Right cardiac atrium (tissue), 5 donors: ENCODE data around the gene BTNL2. TPM values are rescaled to one million over a fixed set of nuclear protein-coding genes. Genes with fewer than 3 reads are reported as not detected.
A peak's percentile ranks its signal among the peaks of the same experiment; 100 is the strongest.

Experiments used
- ATAC-seq, 2 donors: fragments of 200-7000 bp; cut with Tn5 transposase; one replicate each; pipeline versions ENCODE4 v1.8.0 to v1.9.1; 2020; ENCODE audit warnings: moderate library complexity in 2 of 2, mild to moderate bottlenecking in 1 of 2
- DNase-seq, 3 donors: peaks; one replicate each; pipeline ENCODE4 v3.0.0-alpha.2; 2020
- H3K27ac ChIP-seq: one replicate; pipeline ENCODE4 v1.5.1; 2013; ENCODE audit warnings: mild to moderate bottlenecking, low read length, control low read depth, moderate library complexity
- H3K27me3 ChIP-seq: one replicate; pipeline ENCODE4 v1.6.1; 2013; ENCODE audit not compliant: control insufficient read depth, insufficient read depth
- H3K4me1 ChIP-seq: one replicate; pipeline ENCODE4 v1.6.1; 2013; ENCODE audit warnings: low read length; ENCODE audit not compliant: control insufficient read depth, insufficient read depth
- H3K4me3 ChIP-seq: one replicate; pipeline ENCODE4 v1.5.1; 2013; ENCODE audit warnings: low read length, control low read depth
- H3K9me3 ChIP-seq: one replicate; pipeline ENCODE4 v1.6.1; 2013; ENCODE audit warnings: low read length; ENCODE audit not compliant: control insufficient read depth
- WGBS: extraction: QIAGEN DNeasy Blood & Tissue Kit; methylation state at CpG from one replicate; pipeline ENCODE4 v1.1.7; 2013; 5-methylcytosine and 5-hydroxymethylcytosine counted together
- intact Hi-C, 4 donors: fragments of 100-400 bp; cut with DNase I; formaldehyde crosslinking; loops; one replicate each; pipeline versions ENCODE4 v1.11.0 to v1.14.0; 2022 to 2023
- long read RNA-seq, 4 donors: library from polyadenylated mRNA; unstranded; transcript quantifications; one replicate each; pipeline ENCODE4 v2.0.0, GENCODE V29; 2020 to 2021
- polyA plus RNA-seq: library from polyadenylated mRNA; stranded (reverse); fragments of 200-250 nt; gene quantifications from one replicate; pipeline ENCODE4 v1.2.3, GENCODE V29; 2013
- total RNA-seq, 4 donors: library from RNA; stranded (reverse); fragmentation: NEBNext Ultra II Directional; extraction: Animal tissue kit (Norgen Biotek cat#: 25700); gene quantifications; one replicate each; pipeline ENCODE4 v1.2.1, GENCODE V29; 2021
- donor health status: healthy with polysubstance abuse.
- donor health status: DM: no; HTN: yes; CAD: no.
- donor health status: DM: no; HTN: no; CAD: no.
- donor health status: DM: no; HTN: yes; CAD: no; lungs with severe emphysema.
- donor health status: DM: yes; HTN: yes; CAD: no.

BTNL2 gene
- total RNA-seq (not detected), polyA plus RNA-seq (not detected)
- long read RNA-seq, donor 1, result 0 reads
- long read RNA-seq, donor 2, result 0 reads
- long read RNA-seq, donor 3, result 0 reads
- long read RNA-seq, donor 4, result 0 reads

GRCh38 chr6:32406857-32407256 lies at the start of gene BTNL2:
TSS of gene BTNL2 (minus strand) at chr6:32407181. CDS start at chr6:32407123, 58 bp downstream.
- ATAC-seq (no peak), DNase-seq (no peak)
- Histone ChIP-seq H3K4me3 (no peak within 1 kb of the TSS), H3K4me1 (no peaks in the 10 kb centered on the region), H3K27ac (no peak within 1 kb of the TSS), H3K9me3 (no peaks in the 10 kb centered on the region), H3K27me3 (no peaks in the 10 kb centered on the region)
- WGBS, result 68% methylated on average over 4 of the region's 4 CpGs
- intact Hi-C loops, result no loop called here

- H3K27ac ChIP-seq, result no peak overlapping the region
- H3K4me3 ChIP-seq, result no peak overlapping the region
- DNase-seq, result no peak
- H3K4me1 ChIP-seq, result no peaks in the 10 kb centered on the region
- no peaks in the 10 kb centered on the region for H3K9me3 ChIP-seq
- no peaks in the 10 kb centered on the region for H3K27me3 ChIP-seq
- no peak for ATAC-seq
- intact Hi-C loops, result no loop called here
- WGBS, result 88% methylated on average over 3 of the region's 3 CpGs
Measured at GRCh38 chr6:32449088-32449736, 42.2 kb upstream of the BTNL2 start.

DNA sequence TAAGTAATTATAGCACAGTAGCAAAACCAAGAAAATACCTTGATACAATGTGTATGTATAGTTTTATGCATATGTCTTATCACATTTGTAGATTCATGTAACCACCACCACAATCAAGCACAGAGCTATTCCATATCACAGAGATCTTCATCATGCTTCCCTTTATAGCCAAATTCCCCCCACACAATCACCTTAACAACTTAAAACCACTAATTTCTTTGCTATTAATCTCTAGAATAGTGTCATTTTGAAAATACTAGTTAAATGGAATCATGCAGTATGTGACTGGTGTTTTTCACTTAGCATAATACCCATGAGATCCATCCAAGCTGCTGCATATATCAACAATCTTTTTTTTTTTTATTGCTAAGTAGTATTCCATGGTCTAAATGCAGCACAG lies 41.0 kb upstream of the BTNL2 start:
- H3K4me3 ChIP-seq, result no peak overlapping the region
- DNase-seq (no peak), ATAC-seq (no peak)
- H3K9me3 ChIP-seq, result no peaks in the 10 kb centered on the region
- H3K4me1 ChIP-seq, result no peaks in the 10 kb centered on the region
- no peaks in the 10 kb centered on the region for H3K27me3 ChIP-seq
- intact Hi-C loops, result no loop called here
- no peak overlapping the region for H3K27ac ChIP-seq

DNA sequence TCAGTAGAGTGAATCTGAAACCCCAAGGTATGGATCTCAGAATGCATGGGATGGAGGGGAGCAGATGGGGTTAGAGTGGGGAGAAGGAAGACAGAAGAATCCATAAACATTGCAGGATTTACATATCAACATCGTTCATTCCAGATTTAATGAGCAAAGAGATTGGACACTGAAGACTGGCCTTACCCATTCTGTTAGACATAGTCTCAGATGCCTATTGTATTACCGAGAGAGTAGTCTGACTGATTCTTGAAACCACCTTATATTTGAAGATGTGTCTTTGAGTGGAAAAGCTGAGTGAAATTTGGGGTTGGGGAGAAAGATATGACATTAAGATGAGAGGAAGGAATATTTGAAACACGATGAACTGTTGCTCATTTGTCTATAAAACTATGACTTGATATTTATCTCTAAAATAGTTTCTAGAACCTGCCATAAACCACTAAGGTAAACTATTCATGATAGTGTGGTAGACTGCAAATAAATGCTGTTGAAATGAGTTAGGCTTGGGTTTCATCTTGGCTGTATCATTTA lies 38.4 kb upstream of the BTNL2 start:
- WGBS, result 71% methylated on average over 3 of the region's 3 CpGs

DNA sequence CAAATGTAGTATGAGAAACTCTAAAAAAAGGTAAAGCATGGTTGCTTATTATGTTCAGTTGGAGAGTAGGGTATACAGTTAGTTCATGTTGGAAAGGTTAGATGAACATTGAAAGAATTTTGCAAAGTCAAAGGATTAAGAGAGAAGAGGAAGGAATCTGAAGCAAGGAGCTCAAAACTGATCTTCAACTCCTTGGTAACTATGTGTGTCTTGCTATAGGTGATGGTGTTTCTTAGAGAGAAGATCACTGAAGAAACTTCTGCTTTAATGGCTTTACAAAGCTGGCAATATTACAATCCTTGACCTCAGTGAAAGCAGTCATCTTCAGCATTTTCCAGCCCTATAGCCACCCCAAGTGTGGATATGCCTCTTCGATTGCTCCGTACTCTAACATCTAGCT lies 37.5 kb upstream of the BTNL2 start:
- H3K9me3 ChIP-seq, result no peaks in the 10 kb centered on the region
- no peak for ATAC-seq
- H3K4me3 ChIP-seq, result no peak overlapping the region
- no peak for DNase-seq
- WGBS, result 66% methylated on average over 2 of the region's 2 CpGs
- no peaks in the 10 kb centered on the region for H3K4me1 ChIP-seq
- H3K27me3 ChIP-seq, result no peaks in the 10 kb centered on the region
- intact Hi-C loops, result no loop called here
- no peak overlapping the region for H3K27ac ChIP-seq

More for the DNA sequence above, 38.4 kb upstream of the BTNL2 start:
- no peaks in the 10 kb centered on the region for H3K4me1 ChIP-seq
- H3K9me3 ChIP-seq, result no peaks in the 10 kb centered on the region
- H3K27me3 ChIP-seq, result no peaks in the 10 kb centered on the region
- H3K4me3 ChIP-seq, result no peak overlapping the region
- no peak overlapping the region for H3K27ac ChIP-seq
- DNase-seq (no peak), ATAC-seq (no peak)
- intact Hi-C loops, result no loop called here

DNA sequence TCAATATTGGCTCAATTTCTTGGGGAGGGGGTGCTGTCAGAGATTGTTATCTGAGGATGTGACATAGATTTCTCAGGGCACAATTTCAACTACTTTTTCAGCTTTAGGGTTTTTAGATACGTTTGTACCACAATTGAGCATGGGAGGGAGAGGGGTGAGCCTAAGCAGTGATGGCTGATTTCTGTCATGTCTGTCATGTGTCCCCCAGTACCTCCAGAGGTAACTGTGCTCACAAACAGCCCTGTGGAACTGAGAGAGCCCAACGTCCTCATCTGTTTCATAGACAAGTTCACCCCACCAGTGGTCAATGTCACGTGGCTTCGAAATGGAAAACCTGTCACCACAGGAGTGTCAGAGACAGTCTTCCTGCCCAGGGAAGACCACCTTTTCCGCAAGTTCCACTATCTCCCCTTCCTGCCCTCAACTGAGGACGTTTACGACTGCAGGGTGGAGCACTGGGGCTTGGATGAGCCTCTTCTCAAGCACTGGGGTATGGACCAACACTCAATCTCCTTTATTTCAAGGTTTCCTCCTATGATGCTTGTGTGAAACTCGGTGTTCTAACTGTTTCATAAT lies 36.1 kb upstream of the BTNL2 start:
- intact Hi-C loops, result no loop called here
- 74% methylated on average over 8 of the region's 8 CpGs for WGBS
- Histone ChIP-seq H3K4me3 (no peak overlapping the region), H3K4me1 (no peaks in the 10 kb centered on the region), H3K27ac (no peak overlapping the region), H3K9me3 (no peaks in the 10 kb centered on the region), H3K27me3 (no peaks in the 10 kb centered on the region)
- no peak for DNase-seq
- no peak for ATAC-seq

DNA sequence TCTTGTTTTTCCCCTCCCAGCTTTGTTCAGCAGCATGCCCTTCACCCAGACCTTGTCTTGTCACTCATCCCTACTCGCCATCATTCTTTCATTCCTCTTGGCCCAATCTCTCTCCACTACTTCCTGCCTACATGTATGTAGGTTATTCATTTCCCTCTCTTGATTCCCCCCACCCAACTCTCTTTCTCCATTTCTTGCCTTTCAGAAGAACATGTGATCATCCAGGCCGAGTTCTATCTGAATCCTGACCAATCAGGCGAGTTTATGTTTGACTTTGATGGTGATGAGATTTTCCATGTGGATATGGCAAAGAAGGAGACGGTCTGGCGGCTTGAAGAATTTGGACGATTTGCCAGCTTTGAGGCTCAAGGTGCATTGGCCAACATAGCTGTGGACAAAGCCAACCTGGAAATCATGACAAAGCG lies 35.3 kb upstream of the BTNL2 start:
- no peaks in the 10 kb centered on the region for H3K9me3 ChIP-seq
- 84% methylated on average over 7 of the region's 7 CpGs for WGBS

GRCh38 chr6:32439602-32440214 lies 32.7 kb upstream of the BTNL2 start, which contains the start of gene HLA-DRA:
TSS of gene HLA-DRA (plus strand) at chr6:32439887. CDS start at chr6:32439951, 64 bp downstream.
- Histone ChIP-seq H3K27me3 (no peaks in the 10 kb centered on the region), H3K27ac (peak within 1 kb of the TSS; percentile 50), H3K4me3 (peak within 1 kb of the TSS; percentile 66), H3K9me3 (no peaks in the 10 kb centered on the region), H3K4me1 (no peaks in the 10 kb centered on the region)
- intact Hi-C loops, result no loop called here
- peak; percentile 78 to 86 for ATAC-seq
- WGBS, result 31% methylated on average over 9 of the region's 9 CpGs
- no peak for DNase-seq

More for the DNA sequence above, 35.3 kb upstream of the BTNL2 start:
- DNase-seq (no peak), ATAC-seq (no peak)
- H3K4me3 ChIP-seq, result no peak overlapping the region
- intact Hi-C loops, result no loop called here
- no peaks in the 10 kb centered on the region for H3K4me1 ChIP-seq
- no peaks in the 10 kb centered on the region for H3K27me3 ChIP-seq
- H3K27ac ChIP-seq, result no peak overlapping the region

DNA sequence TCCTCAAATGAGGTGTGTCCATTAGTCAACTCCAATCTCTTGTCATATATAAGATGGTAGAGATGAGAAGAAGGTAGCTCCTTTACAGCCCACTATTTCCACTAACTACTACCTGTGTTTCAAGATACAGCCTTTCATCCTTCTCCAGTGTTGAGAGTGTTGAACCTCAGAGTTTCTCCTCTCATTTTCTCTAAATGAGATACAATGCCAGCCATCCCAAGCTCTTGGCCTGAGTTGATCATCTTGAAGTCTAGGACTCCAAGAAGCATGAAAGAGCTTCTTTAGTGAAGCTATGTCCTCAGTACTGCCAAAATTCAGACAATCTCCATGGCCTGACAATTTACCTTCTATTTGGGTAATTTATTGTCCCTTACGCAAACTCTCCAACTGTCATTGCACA lies 32.2 kb upstream of the BTNL2 start:
- Histone ChIP-seq H3K4me1 (no peaks in the 10 kb centered on the region), H3K9me3 (no peaks in the 10 kb centered on the region), H3K27ac (no peak overlapping the region), H3K4me3 (no peak overlapping the region), H3K27me3 (no peaks in the 10 kb centered on the region)
- 84% methylated on average over 1 of the region's 1 CpG for WGBS
- ATAC-seq (no peak), DNase-seq (no peak)
- intact Hi-C loops, result no loop called here

DNA sequence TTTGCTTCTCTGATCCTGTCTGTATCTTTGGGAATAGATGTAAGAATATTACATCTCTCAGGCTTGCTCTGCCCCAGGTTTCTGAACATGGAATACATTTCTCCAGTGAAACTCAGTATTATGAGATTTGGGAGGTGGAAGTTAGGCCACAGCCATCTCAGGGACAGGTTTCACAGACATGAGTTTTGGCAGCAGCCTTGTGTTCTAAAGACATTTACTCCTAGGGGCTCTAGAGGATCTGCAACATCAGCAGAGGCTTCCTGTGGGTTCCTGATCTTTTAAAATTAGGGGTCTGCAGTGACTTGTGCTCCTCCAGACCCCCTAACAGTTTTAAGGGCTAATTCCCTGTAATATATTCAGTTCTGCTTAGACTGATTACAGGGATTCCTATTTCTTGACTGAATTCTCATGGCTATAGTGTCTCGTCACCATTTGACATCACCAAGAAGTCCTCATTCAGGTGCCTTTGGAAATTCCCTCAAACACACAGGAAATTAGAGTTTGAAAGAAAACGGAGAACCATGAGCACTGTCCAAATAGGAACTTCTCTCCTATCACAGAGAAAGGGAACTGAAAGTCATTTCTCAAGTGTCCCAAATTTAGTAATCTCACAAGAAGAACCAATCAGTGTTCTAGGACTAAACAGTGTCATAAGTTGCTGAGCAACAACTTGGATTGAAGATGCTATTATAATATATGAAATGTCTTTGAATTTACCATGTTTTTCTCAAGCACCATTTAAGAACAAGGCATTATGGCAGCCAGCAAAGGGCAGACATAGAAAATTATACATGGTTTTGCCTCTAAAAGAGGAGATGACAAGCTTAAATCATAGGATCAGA lies 30.2 kb upstream of the BTNL2 start:
- intact Hi-C loops, result no loop called here
- H3K4me1 ChIP-seq, result no peaks in the 10 kb centered on the region
- no peak overlapping the region for H3K27ac ChIP-seq
- 51% methylated on average over 2 of the region's 2 CpGs for WGBS
- no peak overlapping the region for H3K4me3 ChIP-seq
- DNase-seq (no peak), ATAC-seq (peak; percentile 72 to 77)
- H3K27me3 ChIP-seq, result no peaks in the 10 kb centered on the region
- H3K9me3 ChIP-seq, result no peaks in the 10 kb centered on the region
